GM18508 (cell line): Measurements from ENCODE around the gene ZDHHC11.
"Not testable (repeated sequence)": the region's sequence is repeated elsewhere in the genome, so short reads cannot be mapped to it uniquely, and the experiment has no call there.

Source experiments
- ATAC-seq: cut with Tn5 transposase; IDR thresholded peaks from one replicate; pipeline ENCODE4 v1.9.1; 2021; ENCODE audit warnings: moderate number of reproducible peaks; ENCODE audit not compliant: insufficient read depth, unreplicated experiment

Gene ZDHHC11

GRCh38 chr5:765948-766631, 84.7 kb downstream of the ZDHHC11 start:
- ATAC-seq: no peak

- ATAC-seq: no peak
These were observed 86.6 kb downstream of the ZDHHC11 start for GRCh38 chr5:763998-764781.

- ATAC-seq: no peak
These were observed 87.4 kb downstream of the ZDHHC11 start for GRCh38 chr5:763397-763796.

GRCh38 chr5:762996-763395, 87.8 kb downstream of the ZDHHC11 start:
- not testable (repeated sequence) for ATAC-seq

- no peak for ATAC-seq
These were observed 88.7 kb downstream of the ZDHHC11 start for GRCh38 chr5:761854-762710.

- no peak for ATAC-seq
These were observed 89.6 kb downstream of the ZDHHC11 start for GRCh38 chr5:761059-761771.

- ATAC-seq: no peak
These were observed 90.3 kb downstream of the ZDHHC11 start for GRCh38 chr5:760363-761058.

GRCh38 chr5:759781-760362, 90.9 kb downstream of the ZDHHC11 start:
- ATAC-seq: no peak

- no peak for ATAC-seq
These were observed 91.6 kb downstream of the ZDHHC11 start for GRCh38 chr5:759111-759751.

GRCh38 chr5:758698-759053, 92.1 kb downstream of the ZDHHC11 start:
- ATAC-seq: no peak

GRCh38 chr5:757931-758697, 92.7 kb downstream of the ZDHHC11 start:
- ATAC-seq: no peak

- ATAC-seq: no peak
These were observed 93.3 kb downstream of the ZDHHC11 start for GRCh38 chr5:757346-757930.

- no peak for ATAC-seq
These were observed 93.9 kb downstream of the ZDHHC11 start for GRCh38 chr5:756865-757345.

GRCh38 chr5:756171-756570, 94.6 kb downstream of the ZDHHC11 start:
- no peak for ATAC-seq

- not testable (repeated sequence) for ATAC-seq
These were observed 96.6 kb downstream of the ZDHHC11 start for GRCh38 chr5:754143-754632.

GRCh38 chr5:753567-754142, 97.1 kb downstream of the ZDHHC11 start:
- ATAC-seq: not testable (repeated sequence)

- not testable (repeated sequence) for ATAC-seq
These were observed 98.2 kb downstream of the ZDHHC11 start for GRCh38 chr5:752532-753115.
